Ascending aorta (tissue), 2 donors: ENCODE results near the gene SCN5A. TPM values are rescaled to one million over a fixed set of nuclear protein-coding genes. Genes with fewer than 3 reads are reported as not detected.

Experiments used
- DNase-seq, 2 donors: peaks; one replicate each; pipeline ENCODE4 v3.0.0-alpha.2; 2019; ENCODE audit warnings: low spot score in 2 of 2
- H3K27ac ChIP-seq, 2 donors: fragments of 200-600 bp; sonication (generic); one replicate each; pipeline ENCODE4 v1.5.1; 2016 to 2017; ENCODE audit warnings: mild to moderate bottlenecking in 1 of 2
- H3K27me3 ChIP-seq: fragments of 200-600 bp; sonication (generic); one replicate; pipeline ENCODE4 v1.5.1; 2017
- H3K36me3 ChIP-seq, 2 donors: fragments of 200-600 bp; sonication (generic); one replicate each; pipeline ENCODE4 v1.5.1; 2016
- H3K4me1 ChIP-seq, 2 donors: fragments of 200-600 bp; sonication (generic); one replicate each; pipeline ENCODE4 v1.5.1; 2016 to 2017; ENCODE audit warnings: mild to moderate bottlenecking in 1 of 2
- H3K4me3 ChIP-seq, 2 donors: fragments of 200-600 bp; sonication (generic); one replicate each; pipeline ENCODE4 v1.5.1; 2016 to 2017; ENCODE audit warnings: mild to moderate bottlenecking in 1 of 2
- H3K9me3 ChIP-seq, 2 donors: fragments of 200-600 bp; sonication (generic); one replicate each; pipeline ENCODE4 v1.5.1; 2016
- CTCF ChIP-seq, 3 experiments: fragments of 200-600 bp in 2 of 3; fragments of 450-650 bp in 1 of 3; sonication (generic) in 2 of 3; IDR thresholded peaks; one replicate each; pipeline ENCODE4 v1.5.1; 2016 to 2019; ENCODE audit warnings: antibody characterized with exemption in 3 of 3, mild to moderate bottlenecking in 1 of 3, moderate library complexity in 1 of 3
- intact Hi-C: fragments of 100-400 bp; cut with DNase I; formaldehyde crosslinking; loops from one replicate; pipeline ENCODE4 v1.15.1; 2023
- total RNA-seq: library from RNA; depleted of rRNA; stranded (reverse); fragments of >200 nt; gene quantifications from one replicate; pipeline ENCODE4 v1.1.0, GENCODE V29; 2016

Gene SCN5A
- total RNA-seq, 1 donor from 2014 or later, result 2.7 TPM

GRCh38 chr3:38602576-38603250 lies 46.8 kb downstream of the SCN5A start:
- TF ChIP-seq CTCF (IDR thresholded peaks at IDR 0.05), result no peak
- Histone ChIP-seq H3K9me3 (no peaks in the 10 kb centered on the region), H3K36me3 (no peaks in the 10 kb centered on the region), H3K4me1 (no peaks in the 10 kb centered on the region), H3K27me3 (no peaks in the 10 kb centered on the region), H3K4me3 (no peak overlapping the region), H3K27ac (no peak overlapping the region)
- no peak for DNase-seq
- intact Hi-C loops, result no loop called here

- no peak overlapping the region for H3K4me3 ChIP-seq
- no peak for DNase-seq
- no peak overlapping the region for H3K27ac ChIP-seq
- no peaks in the 10 kb centered on the region for H3K4me1 ChIP-seq
- H3K36me3 ChIP-seq, result no peaks in the 10 kb centered on the region
- H3K27me3 ChIP-seq, result no peaks in the 10 kb centered on the region
- H3K9me3 ChIP-seq, result no peaks in the 10 kb centered on the region
- intact Hi-C loops, result no loop called here
- TF ChIP-seq CTCF (IDR thresholded peaks at IDR 0.05), result no peak
These were observed 47.4 kb downstream of the SCN5A start for GRCh38 chr3:38601956-38602550.

GRCh38 chr3:38600551-38600950 lies 48.9 kb downstream of the SCN5A start:
- H3K27ac ChIP-seq, result no peak overlapping the region
- DNase-seq, result no peak
- H3K36me3 ChIP-seq, result no peaks in the 10 kb centered on the region
- H3K27me3 ChIP-seq, result no peaks in the 10 kb centered on the region
- no peaks in the 10 kb centered on the region for H3K4me1 ChIP-seq
- H3K9me3 ChIP-seq, result no peaks in the 10 kb centered on the region
- H3K4me3 ChIP-seq, result no peak overlapping the region
- no peak for TF ChIP-seq CTCF (IDR thresholded peaks at IDR 0.05)
- intact Hi-C loops, result no loop called here

GRCh38 chr3:38599886-38600285 lies 49.6 kb downstream of the SCN5A start:
- H3K27me3 ChIP-seq, result no peaks in the 10 kb centered on the region
- no peak overlapping the region for H3K4me3 ChIP-seq
- no peak for TF ChIP-seq CTCF (IDR thresholded peaks at IDR 0.05)
- intact Hi-C loops, result no loop called here
- H3K4me1 ChIP-seq, result no peaks in the 10 kb centered on the region
- H3K9me3 ChIP-seq, result no peaks in the 10 kb centered on the region
- H3K27ac ChIP-seq, result no peak overlapping the region
- no peak for DNase-seq
- no peaks in the 10 kb centered on the region for H3K36me3 ChIP-seq

- no peak for DNase-seq
- no peak overlapping the region for H3K27ac ChIP-seq
- H3K4me1 ChIP-seq, result no peaks in the 10 kb centered on the region
- no peak overlapping the region for H3K4me3 ChIP-seq
- H3K36me3 ChIP-seq, result no peaks in the 10 kb centered on the region
- intact Hi-C loops, result no loop called here
- no peak for TF ChIP-seq CTCF (IDR thresholded peaks at IDR 0.05)
- H3K9me3 ChIP-seq, result no peaks in the 10 kb centered on the region
- H3K27me3 ChIP-seq, result no peaks in the 10 kb centered on the region
These were observed 50.7 kb downstream of the SCN5A start for GRCh38 chr3:38598791-38599190.
